C4-2B (cell line): ENCODE measurements around the gene NPFF.
"Not testable (repeated sequence)": the region's sequence is repeated elsewhere in the genome, so short reads cannot be mapped to it uniquely, and the experiment has no call there.

Source experiments
- CTCF ChIP-seq: fragments of 450-650 bp; conservative IDR thresholded peaks from 2 replicates; pipeline ENCODE4 v1.5.1; 2017; ENCODE audit warnings: mild to moderate bottlenecking
- ZFX ChIP-seq: fragments of 450-650 bp; IDR thresholded peaks from 2 replicates; pipeline ENCODE4 v1.6.1; 2017

GRCh38 chr12:53481458-53481857 lies 25.8 kb downstream of the NPFF start:
- TF ChIP-seq CTCF, ZFX: not testable (repeated sequence)
